Large intestine (tissue), 3 donors: ENCODE results near the gene SIGLECL1. TPM values are rescaled to one million over a fixed set of nuclear protein-coding genes. Genes with fewer than 3 reads are reported as not detected.

ENCODE experiments used
- DNase-seq, 2 donors: peaks; one replicate each; pipeline versions ENCODE4 v3.0.0 to v3.0.0-alpha.2; 2013
- H3K27ac ChIP-seq: one replicate; pipeline ENCODE4 v1.5.1; 2013; ENCODE audit warnings: low read length
- H3K27me3 ChIP-seq: 2 replicates; pipeline ENCODE4 v1.6.1; 2013; ENCODE audit warnings: low read length; ENCODE audit not compliant: control insufficient read depth, insufficient read depth
- H3K36me3 ChIP-seq: 2 replicates; pipeline ENCODE4 v1.6.1; 2013; ENCODE audit warnings: low read length; ENCODE audit not compliant: control insufficient read depth, insufficient read depth
- H3K4me1 ChIP-seq: one replicate; pipeline ENCODE4 v1.6.1; 2013; ENCODE audit warnings: low read length; ENCODE audit not compliant: control insufficient read depth, insufficient read depth
- H3K4me3 ChIP-seq: one replicate; pipeline ENCODE4 v1.5.1; 2013; ENCODE audit warnings: low read length
- H3K9me3 ChIP-seq: one replicate; pipeline ENCODE4 v1.6.1; 2013; ENCODE audit warnings: mild to moderate bottlenecking, low read depth, low read length, moderate library complexity; ENCODE audit not compliant: control insufficient read depth
- WGBS: methylation state at CpG from one replicate; pipeline ENCODE4 v1.1.5; 2013; ENCODE audit warnings: low lambda C conversion rate; ENCODE audit not compliant: insufficient coverage; 5-methylcytosine and 5-hydroxymethylcytosine counted together
- polyA plus RNA-seq: library from polyadenylated mRNA; unstranded; fragments of 120-200 nt; gene quantifications from one replicate; pipeline ENCODE4 v1.2.1, GENCODE V29; 2013

The SIGLECL1 gene
- polyA plus RNA-seq, 1 donor = not detected

DNA sequence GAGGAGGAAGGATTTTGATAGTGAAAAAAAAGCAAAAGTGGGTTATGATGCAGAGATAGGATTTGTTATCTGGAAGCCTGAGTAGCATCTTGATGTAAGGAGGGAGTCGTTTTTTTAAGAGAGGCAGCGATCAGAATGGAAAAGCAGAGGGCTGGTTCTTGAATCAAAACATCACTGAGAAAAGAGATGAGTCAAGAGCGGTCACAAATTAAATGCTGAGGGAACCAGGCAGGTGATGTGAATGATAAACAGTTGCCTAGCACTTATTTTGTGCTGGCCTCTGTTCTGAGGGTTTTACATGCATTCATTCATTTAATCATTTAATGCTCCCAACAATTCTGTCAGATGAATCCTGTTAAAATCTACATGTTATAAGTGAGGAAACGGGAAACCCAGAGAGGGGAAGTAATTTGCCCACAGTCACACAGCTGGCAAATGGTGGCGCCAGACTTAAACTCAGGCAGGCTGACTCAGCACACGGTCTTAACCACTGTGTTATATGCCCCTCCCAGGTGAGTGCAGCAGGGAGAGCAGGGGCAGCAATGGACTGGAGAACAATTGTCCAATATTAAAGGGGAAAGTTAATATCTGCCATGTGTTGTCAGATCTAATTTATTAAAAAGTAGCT is 21.4 kb downstream of the SIGLECL1 start:
- no peak overlapping the region for H3K4me3 ChIP-seq
- H3K36me3 ChIP-seq = no peaks in the 10 kb centered on the region
- WGBS = 100% methylated on average over 1 of the region's 6 CpGs
- no peak overlapping the region for H3K27ac ChIP-seq
- peaks cover 3% of the 10 kb centered on the region for H3K27me3 ChIP-seq
- no peak for DNase-seq
- H3K4me1 ChIP-seq = no peaks in the 10 kb centered on the region
- no peaks in the 10 kb centered on the region for H3K9me3 ChIP-seq

DNA sequence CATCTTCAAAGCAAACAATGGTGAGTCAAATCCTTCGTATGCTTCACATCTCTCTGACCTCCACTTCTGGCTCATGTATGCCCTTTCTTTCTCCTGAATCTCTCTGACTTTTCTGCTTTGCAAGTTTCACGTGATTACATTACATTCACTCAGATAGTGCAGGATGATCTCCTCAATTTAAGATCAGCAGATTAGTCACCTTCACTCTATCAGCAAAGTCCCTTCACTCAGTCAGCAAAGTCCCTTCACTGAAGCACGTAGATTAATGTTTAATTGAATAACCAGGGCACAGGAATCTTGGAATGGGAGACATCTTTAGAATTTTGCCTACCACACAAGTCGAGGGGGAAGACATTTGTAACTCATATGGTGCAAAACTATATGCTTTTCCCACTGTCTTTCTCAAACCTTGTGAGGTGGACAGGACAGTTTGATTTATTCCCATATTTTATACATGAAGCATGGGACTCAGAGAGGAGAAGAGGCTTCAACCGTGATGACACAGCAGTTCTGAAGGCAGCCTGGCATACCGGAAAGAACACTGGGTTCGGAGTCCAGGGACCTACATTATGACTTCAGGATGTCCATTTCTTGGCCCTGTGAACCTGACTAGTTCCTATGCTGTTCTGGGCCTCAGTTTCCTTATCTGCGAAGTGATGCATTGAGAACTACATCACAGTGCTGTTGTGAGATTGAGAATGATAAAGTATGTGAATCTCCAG is 23.3 kb downstream of the SIGLECL1 start:
- Histone ChIP-seq H3K27me3 (peaks cover 3% of the 10 kb centered on the region), H3K9me3 (no peaks in the 10 kb centered on the region), H3K27ac (no peak overlapping the region), H3K4me1 (no peaks in the 10 kb centered on the region), H3K4me3 (no peak overlapping the region), H3K36me3 (no peaks in the 10 kb centered on the region)
- no peak for DNase-seq
- 33% methylated on average over 2 of the region's 8 CpGs for WGBS

DNA sequence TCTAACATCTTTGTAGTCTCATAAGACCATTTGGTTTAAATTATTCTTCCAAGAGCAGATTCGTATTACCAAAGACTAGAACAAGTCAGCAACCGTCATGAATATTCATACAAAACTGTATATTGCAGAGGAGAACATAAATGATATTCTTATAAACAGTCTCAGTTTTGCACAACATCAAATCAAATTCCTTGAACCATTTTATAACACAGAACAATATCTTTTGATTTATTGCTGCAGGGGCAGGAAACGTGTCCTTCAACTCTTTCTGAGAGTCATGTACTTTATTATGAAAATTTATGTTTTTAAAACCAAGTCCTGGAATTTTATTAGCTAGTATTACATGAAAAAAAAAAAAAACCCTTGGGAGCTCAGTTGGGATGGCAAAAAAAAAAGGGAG is 26.2 kb downstream of the SIGLECL1 start:
- Histone ChIP-seq H3K4me3 (no peak overlapping the region), H3K27ac (no peak overlapping the region), H3K9me3 (no peaks in the 10 kb centered on the region), H3K4me1 (no peaks in the 10 kb centered on the region), H3K27me3 (no peaks in the 10 kb centered on the region), H3K36me3 (no peaks in the 10 kb centered on the region)
- 78% methylated on average over 3 of the region's 3 CpGs for WGBS
- no peak for DNase-seq

DNA sequence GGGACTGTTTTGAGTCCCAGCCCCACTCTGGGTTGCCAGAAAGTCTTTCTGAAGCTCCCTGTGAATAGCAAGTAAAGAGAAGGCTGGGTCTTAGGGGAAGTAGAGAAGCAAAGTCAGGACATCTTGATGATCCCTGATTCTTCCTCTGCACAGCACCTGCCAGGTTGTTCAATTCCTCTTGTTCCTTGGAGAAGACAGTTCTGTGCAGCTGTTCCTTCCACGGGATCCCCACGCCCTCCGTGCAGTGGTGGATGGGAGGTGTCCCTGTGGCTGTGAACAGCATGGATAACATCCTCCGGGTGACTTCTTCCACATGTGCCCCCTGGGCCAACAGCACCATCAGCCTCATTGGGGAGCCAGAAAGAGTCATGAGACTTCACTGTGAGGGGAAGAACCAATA is 31.5 kb downstream of the SIGLECL1 start:
- DNase-seq = no peak
- Histone ChIP-seq H3K9me3 (no peaks in the 10 kb centered on the region), H3K27me3 (no peaks in the 10 kb centered on the region), H3K27ac (no peak overlapping the region), H3K4me3 (no peak overlapping the region), H3K36me3 (no peaks in the 10 kb centered on the region), H3K4me1 (no peaks in the 10 kb centered on the region)
- WGBS = no CpG with 5 or more reads among the region's 4 CpGs

DNA sequence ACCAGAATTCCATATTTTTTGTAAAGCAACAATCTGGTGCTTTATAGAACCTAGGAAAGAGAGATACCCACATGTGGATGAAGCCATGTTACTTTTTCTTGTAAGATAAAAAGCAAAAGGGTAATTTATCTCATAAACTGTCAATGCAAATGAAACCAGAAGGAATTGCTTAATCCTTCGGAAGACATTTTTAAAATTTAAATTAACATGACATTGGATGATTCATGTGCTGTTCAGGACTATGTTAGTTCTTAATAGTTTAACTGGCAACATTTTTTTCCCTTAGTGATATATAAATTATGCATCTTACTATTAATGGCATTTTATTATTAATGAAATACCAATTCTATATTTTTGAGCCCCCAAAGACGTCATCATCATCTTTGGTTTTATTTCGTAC is 34.8 kb downstream of the SIGLECL1 start:
- Histone ChIP-seq H3K4me3 (no peak overlapping the region), H3K27ac (no peak overlapping the region), H3K4me1 (no peaks in the 10 kb centered on the region), H3K9me3 (no peaks in the 10 kb centered on the region), H3K27me3 (no peaks in the 10 kb centered on the region), H3K36me3 (no peaks in the 10 kb centered on the region)
- WGBS = 89% methylated on average over 3 of the region's 3 CpGs
- DNase-seq = no peak

DNA sequence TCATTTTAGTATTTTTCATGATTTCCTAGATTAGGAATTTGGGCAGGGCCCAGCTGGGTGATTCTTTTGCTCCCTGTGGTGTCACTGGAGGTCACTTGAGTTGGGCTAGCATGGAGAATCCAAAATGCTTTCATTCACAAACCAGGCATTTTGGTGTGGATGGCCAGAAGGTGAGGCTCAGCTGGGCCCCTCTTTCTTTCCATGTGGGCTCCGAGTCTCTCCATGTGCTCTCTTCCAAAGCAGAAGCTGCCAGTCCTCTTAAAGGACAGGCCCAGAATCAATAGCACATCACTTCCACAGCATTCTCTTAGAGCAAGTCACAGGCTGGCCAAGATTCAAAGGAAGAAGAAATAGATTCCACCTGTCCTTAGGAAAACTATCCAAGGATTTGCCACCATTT is 38.8 kb downstream of the SIGLECL1 start:
- no CpG with 5 or more reads among the region's 1 CpG for WGBS
- no peaks in the 10 kb centered on the region for H3K9me3 ChIP-seq

DNA sequence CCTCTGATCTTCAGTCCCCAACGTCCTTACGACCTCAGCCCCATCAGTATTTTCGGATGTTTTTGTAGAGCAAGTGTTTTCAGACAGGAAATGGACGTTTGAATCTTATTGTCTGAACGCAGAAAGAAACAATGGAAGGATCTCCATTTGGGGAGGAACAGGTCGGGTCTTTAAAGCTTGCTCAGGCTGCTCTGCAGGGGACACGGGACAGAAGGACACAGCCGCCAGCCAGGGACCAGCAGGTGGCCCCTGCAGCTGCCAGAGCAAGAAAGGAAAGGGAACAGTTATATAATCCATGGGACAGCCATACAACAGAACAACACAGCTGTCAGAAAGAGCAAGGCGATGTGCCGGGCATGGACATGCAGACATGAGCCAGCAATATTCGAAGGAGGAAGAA is 42.1 kb downstream of the SIGLECL1 start:
- H3K4me3 ChIP-seq = no peak overlapping the region
- peaks cover 13% of the 10 kb centered on the region for H3K27me3 ChIP-seq
- no peaks in the 10 kb centered on the region for H3K9me3 ChIP-seq
- no peak overlapping the region for H3K27ac ChIP-seq
- no peaks in the 10 kb centered on the region for H3K36me3 ChIP-seq
- 57% methylated on average over 2 of the region's 11 CpGs for WGBS
- DNase-seq = no peak
- no peaks in the 10 kb centered on the region for H3K4me1 ChIP-seq

More for the DNA sequence above, 38.8 kb downstream of the SIGLECL1 start:
- Histone ChIP-seq H3K27ac (no peak overlapping the region), H3K4me3 (no peak overlapping the region), H3K4me1 (no peaks in the 10 kb centered on the region), H3K36me3 (no peaks in the 10 kb centered on the region), H3K27me3 (peaks cover under 1% of the 10 kb centered on the region)
- DNase-seq = no peak

DNA sequence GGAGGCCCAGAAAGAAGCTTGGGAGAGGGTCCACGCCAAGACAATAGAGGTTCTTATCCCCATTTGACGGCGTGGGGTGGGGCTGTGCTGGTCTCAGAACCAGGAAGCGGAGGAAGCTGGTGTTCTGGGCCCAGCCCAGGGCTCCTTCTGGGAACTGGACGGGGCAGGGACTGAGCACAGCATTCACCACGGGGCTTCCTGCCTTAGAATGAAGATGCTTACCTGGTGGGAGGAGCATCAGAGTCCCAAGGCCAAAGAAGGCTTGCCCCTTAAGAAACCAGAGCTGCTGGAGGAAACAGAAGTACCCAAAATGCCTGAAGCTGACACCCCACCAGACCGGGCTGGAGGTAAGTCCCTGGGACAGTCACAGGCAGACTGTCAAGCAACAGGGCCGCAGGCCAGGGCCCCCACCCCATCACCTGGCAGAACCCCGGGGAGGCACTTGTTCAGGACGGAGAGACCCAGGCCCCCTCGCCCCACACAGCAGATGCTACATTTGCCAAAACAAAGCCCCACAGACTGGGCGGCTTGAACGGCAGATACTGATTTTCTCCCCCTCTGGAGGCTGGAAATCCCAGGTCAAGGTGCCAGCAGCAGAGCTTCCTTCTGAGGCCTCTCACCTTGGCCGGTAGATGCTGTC is 42.8 kb downstream of the SIGLECL1 start:
- DNase-seq = no peak
- WGBS = no CpG with 5 or more reads among the region's 14 CpGs
- H3K4me3 ChIP-seq = no peak overlapping the region
- H3K4me1 ChIP-seq = no peaks in the 10 kb centered on the region
- no peaks in the 10 kb centered on the region for H3K36me3 ChIP-seq
- H3K9me3 ChIP-seq = no peaks in the 10 kb centered on the region
- peaks cover 13% of the 10 kb centered on the region for H3K27me3 ChIP-seq
- H3K27ac ChIP-seq = no peak overlapping the region

DNA sequence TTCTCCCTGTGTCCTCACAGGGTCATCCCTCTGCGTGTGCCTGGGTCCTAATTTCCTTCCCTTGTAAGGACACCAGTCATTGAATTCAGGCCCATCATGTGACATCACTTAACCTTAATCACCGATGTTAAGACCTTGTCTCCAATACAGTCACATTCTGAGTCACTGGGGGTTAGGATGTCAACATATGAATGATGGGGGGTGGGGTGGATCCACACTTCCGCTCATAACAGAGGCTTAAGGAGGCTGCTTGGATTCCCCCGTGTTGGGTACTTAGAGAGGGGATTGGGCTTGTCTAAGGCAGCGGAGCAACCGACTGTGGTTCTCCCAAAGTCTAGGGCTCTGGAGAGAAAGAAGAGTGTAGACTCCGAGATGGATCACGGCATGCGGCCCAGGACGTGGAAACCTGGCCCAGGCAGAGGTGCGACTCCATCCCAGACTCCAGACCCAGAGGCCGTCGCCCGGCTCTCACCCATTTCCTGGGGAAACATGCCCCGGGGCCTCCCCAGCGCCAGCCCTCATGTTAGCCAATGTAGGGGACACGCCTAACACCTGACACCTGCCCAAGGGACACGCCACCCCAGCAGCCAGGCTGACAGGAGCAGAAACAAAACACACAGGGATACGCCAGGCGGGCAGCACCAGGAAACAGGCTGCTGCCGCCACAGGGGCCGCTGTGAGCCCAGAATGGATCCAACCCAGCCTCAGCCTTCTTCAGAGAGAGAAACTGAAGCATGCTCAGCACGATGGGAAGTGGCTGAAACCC is 43.5 kb downstream of the SIGLECL1 start:
- Histone ChIP-seq H3K27ac (no peak overlapping the region), H3K9me3 (no peaks in the 10 kb centered on the region), H3K4me1 (no peaks in the 10 kb centered on the region), H3K36me3 (no peaks in the 10 kb centered on the region), H3K27me3 (peaks cover 13% of the 10 kb centered on the region), H3K4me3 (no peak overlapping the region)
- 60% methylated on average over 1 of the region's 23 CpGs for WGBS
- DNase-seq = no peak

DNA sequence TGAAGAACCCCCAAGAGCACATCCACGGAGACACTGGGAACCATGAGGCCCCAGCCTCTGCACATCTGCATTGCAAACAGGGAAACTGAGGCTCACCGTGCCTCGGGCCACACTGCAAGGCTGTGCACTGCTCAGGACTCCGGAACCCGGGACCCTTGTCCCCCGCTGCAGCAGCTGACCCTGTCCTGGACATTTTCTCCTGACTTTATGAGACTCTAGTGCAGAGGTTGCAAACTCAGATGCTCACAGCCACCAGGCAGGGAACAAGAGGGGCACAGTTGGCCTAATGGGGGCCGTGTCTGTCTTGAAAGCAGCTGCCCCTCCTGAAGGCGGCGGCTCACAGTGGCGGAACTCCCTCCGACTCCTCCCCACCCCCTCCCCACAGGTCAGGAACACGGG is 44.1 kb downstream of the SIGLECL1 start:
- Histone ChIP-seq H3K36me3 (no peaks in the 10 kb centered on the region), H3K4me1 (no peaks in the 10 kb centered on the region), H3K27ac (no peak overlapping the region), H3K9me3 (no peaks in the 10 kb centered on the region), H3K27me3 (peaks cover 13% of the 10 kb centered on the region), H3K4me3 (no peak overlapping the region)
- WGBS = 50% methylated on average over 4 of the region's 12 CpGs
- DNase-seq = no peak
